ENCODE results near the gene SPTLC2.
"Not testable (repeated sequence)": the region's sequence is repeated elsewhere in the genome, so short reads cannot be mapped to it uniquely, and the experiment has no call there.

Gene SPTLC2, protein sequence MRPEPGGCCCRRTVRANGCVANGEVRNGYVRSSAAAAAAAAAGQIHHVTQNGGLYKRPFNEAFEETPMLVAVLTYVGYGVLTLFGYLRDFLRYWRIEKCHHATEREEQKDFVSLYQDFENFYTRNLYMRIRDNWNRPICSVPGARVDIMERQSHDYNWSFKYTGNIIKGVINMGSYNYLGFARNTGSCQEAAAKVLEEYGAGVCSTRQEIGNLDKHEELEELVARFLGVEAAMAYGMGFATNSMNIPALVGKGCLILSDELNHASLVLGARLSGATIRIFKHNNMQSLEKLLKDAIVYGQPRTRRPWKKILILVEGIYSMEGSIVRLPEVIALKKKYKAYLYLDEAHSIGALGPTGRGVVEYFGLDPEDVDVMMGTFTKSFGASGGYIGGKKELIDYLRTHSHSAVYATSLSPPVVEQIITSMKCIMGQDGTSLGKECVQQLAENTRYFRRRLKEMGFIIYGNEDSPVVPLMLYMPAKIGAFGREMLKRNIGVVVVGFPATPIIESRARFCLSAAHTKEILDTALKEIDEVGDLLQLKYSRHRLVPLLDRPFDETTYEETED

DNA sequence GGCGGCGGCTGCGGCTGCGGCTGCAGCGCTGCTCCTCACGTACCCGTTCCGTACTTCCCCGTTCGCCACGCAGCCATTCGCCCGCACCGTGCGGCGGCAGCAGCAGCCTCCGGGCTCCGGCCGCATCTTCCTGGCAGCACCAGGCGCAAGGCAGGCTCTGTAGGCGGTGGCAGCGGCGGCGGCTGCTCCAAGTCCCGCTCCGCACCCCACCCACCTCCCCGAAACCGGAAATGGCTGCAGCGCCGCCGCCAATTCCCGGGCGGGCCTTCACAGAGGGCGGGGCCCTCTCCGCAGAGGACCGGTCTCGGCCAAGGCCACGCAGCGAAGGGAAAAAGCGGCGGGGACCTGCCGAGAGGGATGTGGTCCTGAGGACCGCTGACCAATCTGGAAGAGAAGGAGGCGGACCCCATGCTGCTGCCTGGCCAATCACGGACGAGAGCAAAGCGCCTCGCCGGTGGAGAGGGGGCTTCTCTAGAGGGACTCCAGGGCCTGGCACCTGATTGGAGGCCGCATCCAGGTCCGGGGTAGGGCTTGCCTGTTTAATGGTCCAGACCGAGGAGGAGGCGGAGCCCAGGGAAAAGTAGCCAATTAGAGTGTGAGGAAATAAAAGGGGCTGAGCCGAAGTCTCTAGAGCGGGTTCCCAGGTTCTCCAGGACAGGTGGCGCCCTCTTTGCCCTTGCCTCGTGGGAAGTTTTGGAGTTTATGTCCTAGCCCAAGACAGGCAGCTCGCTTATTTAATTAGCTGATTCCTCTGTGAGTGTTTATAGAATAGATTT, at the start of gene SPTLC2:
SPTLC2 (minus strand) TSS at position 184 of the 776 bp plus-strand sequence; CDS start at position 126, 58 bp downstream.
- peak; percentile 98 for DNase-seq

DNA sequence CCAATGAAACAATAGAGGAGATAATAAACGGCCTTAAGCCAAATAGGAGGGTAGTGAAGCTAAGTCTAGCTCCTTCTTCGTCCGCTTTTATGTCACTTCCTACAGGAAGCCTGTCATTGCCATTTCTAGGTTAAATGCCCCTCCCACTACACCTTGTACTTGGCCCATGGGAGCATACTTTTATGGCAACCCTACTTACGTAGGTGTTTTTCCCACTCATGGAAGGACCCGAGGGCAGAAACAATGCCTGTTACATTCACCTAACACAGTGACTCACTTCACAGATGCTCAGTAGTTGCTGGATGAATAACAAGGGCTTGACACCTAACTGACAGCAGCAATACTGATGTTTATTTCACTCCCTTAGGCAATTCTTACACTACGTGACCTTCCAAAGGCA, 46.9 kb upstream of the SPTLC2 start:
- no peak for DNase-seq

DNA sequence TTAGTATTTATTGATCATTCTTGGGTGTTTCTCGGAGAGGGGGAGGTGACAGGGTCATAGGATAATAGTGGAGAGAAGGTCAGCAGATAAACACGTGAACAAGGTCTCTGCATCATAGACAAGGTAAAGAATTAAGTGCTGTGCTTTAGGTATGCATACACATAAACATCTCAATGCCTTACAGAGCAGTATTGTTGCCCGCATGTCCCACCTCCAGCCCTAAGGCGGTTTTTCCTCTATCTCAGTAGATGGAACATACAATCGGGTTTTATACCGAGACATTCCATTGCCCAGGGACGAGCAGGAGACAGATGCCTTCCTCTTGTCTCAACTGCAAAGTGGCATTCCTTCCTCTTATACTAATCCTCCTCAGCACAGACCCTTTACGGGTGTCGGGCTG, 45.1 kb upstream of the SPTLC2 start:
- DNase-seq: not testable (repeated sequence)

DNA sequence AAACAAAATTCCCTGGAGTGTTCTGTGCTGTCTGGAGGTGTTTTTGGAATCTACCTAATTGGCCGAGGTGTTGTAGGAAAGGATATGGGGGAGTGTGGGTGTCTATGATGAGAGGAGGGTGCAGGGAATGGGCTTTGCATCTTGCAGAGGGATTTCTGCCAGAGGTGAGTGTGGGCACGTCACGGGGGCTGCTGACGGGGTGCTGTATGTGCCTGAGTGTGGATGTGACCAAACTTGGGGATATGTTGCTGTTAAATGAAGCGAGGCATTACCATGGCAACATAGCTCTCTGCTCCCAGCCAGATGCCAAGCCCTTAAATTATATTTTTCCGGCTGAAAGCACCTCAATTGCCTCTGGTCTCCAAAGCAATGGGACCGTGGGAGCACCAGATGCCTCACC, 44.3 kb upstream of the SPTLC2 start:
- no peak for DNase-seq

DNA sequence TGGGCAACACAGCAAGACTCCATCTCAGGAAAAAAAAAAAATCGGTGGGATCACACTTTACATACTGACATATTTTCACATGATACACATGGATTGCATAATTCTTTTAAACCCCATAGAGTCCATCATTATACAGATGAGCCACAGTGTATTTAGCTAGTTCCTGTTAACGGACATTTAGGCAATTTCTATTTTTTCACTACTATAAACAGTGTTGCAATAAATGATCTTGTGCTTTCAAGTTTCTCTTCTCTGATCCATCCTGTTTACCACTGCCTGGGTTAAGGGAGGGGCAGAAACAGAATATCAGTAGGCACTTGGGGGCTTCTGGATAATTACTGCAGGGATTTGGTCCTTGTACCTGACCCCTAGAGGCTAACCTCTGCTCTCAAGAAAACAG, 43.4 kb upstream of the SPTLC2 start:
- no peak for DNase-seq

DNA sequence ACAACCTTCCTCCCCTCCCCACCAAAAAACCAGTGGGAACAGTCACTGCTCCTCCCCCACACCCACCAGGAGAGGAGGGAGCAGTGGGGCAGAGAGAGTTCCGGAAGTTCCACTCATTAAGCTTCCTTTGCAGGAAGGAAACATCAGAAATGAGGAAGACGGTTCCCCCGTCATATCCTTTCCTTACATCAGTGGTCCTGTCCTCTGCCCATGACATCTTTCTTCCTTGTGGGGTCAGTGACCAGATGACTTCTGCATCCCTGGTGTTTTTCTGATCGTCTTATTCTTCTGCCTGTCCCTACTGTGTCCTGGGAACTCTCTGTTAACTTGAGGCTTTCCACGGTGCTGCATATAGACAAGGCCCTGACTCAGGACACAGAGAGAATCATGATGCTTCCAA, 40.8 kb upstream of the SPTLC2 start:
- no peak for DNase-seq

DNA sequence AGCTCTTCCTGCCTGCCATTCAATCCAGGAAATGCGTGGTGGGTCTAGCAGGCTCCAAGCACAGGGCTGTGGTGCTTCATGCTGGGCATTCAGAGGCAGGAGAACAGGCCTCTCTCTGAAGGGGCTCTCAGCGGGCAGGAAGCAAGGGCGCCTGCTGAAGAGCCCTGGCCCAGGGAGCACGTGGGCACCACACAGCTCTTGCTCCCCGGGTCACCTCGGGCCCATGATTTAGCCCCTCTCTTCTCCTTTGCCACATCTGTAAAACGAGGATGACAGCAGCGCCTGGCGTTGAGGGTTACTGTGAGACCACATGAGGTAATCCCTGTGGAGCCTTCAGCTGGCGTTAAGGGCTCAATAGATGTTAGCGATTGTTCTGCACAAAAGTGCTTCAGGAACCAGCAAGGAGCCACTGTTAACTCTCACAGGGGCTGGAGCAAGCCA, 37.6 kb upstream of the SPTLC2 start:
- DNase-seq: no peak

DNA sequence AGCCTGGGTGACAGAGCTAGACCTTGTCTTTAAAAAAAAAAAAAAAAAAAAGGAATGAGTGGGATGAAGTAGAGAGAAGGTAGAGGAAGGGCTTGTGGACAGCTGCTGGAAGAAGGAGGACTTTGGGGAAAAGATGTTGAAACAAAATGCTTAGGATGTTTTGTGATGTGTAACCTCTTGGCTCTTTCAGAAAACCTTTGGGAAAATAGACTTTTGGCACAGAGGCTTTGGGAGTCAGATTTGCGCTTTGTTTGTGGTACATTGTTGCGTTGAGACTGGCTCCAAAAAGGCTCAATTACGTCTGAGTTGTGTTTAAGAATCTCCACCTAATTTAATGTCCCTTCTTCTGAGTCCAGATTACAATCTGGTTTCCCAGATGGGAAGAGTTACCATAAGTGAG, 32.9 kb upstream of the SPTLC2 start:
- DNase-seq: no peak

DNA sequence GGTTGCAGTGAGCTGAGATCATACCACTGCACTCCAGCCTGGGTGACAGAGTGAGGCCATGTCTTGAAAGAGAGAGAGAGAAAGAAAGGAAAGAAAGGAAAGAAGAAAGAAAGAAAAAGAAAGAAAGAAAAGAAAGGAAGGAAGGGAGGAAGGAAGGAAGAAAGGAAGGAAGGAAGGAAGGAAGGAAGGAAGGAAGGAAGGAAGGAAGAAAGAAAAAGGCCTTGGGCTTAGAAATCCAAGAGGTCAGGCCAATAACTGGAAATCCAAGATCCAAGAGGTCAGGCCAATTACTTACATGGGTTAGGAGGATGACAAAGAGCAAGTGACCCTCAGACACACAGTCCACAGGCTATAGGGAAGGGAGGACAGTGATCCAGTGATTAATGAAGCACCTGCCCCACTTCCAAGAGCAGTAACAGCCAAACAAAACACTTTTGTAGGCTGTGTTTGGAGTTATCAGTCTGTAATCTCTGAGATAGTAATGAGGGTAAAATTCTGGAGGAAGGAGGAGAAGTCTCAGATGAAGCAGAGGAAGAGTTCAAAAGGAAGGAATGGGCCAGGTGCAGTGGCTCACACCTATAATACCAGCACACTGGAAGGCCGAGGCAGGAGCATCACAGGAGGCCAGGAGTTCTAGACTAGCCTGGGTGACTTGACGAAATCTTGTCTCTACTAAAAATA, 32.2 kb upstream of the SPTLC2 start:
- DNase-seq: no peak

DNA sequence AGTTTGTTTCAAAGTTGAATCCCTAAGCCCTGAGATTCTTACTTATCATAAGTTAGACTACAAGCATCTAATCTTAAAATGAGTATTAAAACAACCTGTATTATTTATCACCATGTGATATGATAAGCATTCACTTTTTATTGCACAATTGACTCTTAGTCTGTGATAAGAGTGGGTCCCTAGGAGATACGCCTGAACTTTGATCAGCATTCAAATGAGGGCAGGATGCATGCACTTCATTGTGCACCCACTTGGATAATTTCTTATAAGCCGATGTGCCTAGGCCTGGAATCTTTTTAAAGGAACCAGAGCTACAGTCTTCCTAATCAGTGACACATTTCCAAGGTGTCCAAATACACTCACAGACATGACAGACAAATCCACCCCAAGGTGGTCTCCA, 31.4 kb upstream of the SPTLC2 start:
- DNase-seq: no peak

DNA sequence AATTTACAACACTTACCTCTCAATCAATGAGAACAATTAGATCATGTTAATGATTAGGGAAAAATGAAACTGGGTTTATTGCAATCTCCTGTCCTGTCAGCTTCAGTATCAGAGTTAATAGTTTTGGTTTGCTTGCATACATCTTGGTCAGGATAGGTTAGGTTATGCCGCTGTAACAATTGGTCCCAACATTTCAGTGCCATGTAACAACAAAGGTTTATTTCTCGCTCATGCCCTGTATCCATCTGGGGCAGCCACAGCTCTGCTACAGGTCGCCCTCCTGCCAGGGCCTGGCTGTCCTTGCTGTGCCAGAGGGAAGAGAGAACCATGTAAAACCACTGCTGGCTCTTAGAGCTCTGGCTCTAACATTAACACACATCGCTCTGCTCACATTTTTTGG, 30.5 kb upstream of the SPTLC2 start:
- no peak for DNase-seq

DNA sequence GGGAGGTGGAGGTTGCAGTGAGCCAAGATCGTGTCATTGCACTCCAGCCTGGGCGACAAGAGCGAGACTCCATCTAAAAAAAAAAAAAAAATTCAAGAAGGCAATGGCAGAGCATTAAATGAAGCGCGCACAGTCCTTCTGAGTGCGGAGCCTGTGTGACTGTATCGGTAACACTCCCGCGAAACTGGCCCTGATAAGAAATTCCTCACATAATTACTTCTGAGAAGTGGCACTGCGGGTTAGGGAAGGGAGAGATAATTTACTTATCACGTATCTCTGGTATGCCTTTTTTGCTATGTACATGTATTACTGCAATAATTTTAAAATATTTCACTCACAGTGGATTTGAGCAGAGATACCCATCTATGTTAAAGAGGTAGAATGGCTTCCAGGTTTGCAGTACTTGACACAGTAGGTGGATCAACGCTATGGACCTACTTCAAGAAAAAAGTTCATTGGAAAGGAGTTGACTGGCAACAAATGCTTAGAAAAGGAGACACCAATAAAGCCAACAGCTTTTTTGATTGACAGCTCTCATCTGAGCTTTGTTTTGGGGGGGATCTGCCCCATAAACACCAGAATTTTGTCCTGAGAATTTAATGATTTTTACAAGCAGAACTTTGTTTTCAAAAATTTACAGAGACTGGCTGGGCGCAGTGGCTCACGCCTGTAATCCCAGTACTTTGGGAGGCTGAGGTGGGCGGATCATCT, 29.2 kb upstream of the SPTLC2 start:
- DNase-seq: no peak

DNA sequence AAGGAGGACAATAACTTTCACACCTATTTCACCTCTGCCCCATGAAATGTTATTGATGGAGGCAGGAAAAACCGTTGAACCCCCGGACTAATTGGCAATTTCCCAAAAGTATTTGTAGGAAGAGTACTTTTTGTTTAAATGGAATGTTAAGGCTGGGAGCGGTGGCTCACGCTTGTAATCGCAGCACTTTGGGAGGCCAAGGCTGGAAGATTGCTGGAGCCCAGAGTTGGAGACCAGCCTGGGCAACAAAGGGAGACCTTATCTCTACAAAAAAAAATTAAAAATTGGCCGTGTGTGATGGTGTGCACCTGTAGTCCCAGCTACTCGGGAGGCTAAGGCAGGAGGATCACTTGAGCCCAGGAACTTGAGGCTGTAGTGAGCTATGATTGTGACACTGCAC, 26.0 kb upstream of the SPTLC2 start:
- no peak for DNase-seq

DNA sequence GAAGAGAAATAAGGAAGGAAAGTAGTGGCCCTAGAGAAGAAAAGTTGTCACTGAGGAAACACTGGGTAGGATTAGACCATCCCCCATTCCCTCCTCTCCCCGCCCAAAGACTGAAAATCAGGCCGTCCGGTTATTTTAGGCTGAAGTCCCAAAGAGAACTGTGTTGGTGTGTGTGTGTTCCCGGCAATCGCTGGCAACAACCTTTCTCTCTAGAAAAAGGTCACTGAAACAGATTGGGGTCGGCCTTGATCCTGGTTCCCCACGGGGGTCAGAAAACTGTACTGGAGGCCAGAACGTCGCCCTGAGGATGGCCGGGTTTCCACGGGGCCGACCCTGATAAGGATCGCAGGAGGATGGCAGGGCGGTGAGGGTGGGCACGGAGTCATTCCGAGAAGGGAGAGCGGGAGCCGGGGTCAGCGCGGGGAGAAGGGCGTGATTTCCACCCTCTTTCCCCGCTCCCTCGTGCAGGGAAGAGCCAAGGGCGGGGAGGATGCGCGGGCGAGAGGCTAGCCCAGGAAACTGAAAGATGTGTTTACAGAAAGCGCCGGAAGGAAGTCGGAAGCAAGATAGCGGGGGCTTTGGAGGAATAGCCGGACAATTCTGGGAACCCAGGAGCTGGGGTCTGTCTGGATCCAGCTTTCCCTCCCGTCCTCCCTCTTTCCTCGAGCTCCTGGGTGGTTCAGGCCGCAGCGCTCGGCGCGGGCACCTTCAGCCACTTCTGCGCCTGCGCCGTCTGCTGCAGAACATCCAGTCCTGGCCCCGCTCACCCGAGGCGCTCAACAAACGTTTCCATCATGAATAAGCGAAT, 25.3 kb upstream of the SPTLC2 start:
- DNase-seq: peak; percentile 65

DNA sequence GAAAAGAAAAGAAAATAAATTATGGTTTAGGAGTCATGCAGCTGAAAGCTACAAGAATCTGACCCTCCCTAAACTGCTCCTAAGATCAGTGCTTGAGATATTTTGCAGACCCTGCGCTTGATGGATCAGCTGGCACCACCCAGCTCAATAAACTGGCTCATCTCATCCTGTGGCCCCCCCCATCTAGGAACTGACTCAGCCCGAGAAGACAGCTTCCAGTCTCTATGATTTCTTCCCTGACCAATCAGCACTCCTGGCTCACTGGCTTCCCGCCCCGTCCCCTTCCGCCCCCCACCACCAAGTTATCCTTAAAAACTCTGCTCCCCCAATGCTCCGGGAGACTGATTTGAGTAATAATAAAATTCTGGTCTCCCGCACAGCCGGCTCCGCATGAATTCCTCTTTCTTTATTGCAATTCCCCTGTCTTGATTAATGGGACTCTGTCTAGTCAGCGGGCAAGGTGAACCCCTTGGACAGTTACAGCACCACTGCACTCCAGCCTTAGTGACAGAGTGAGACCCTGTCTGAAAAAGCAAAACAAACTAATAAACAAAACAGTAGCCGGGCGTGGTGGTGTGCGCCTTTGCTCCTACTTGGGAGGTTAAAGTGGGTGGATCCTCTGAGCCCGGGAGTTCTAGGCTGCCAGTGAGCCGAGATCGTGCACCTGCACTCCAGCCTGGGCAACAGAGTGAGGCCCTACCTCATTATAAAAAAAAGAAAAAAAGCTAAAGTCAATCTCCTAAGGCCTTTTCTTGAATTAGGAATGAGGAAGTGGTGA, 24.5 kb upstream of the SPTLC2 start:
- no peak for DNase-seq

DNA sequence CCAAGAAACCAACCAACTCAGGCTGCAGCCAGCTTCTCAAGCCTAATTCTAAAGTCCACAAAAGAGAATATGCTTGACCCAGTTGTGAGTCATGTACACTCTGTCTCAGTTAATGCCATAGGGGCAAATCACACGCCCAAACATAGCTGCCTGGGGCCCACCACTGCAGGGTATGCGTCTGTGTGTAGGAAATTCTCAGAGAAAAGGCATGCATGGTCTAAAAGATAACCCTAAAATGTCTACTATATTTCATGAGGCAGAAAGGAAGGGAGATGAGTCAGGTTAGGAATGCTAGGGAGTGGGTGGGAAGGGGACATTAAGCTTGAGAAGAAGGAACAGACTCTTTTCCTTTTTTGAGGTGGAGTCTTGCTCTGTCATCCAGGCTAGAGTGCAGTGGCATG, 22.3 kb upstream of the SPTLC2 start:
- no peak for DNase-seq

DNA sequence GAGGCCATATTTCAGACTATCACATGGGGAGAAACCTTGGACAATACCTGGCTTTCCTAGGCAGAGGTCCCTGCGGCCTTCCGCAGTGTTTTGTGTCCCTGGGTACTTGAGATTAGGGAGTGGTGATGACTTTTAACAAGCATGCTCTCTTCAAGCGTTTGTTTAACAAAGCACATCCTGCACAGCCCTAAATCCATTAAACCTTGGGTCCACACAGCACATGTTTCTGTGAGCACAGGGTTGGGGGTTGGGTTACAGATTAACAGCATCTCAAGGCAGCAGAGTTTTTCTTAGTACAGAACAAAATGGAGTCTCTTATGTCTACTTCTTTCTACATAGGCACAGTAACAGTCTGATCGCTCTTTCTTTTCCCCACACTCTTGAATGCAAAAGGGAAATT, 19.4 kb upstream of the SPTLC2 start:
- not testable (repeated sequence) for DNase-seq

DNA sequence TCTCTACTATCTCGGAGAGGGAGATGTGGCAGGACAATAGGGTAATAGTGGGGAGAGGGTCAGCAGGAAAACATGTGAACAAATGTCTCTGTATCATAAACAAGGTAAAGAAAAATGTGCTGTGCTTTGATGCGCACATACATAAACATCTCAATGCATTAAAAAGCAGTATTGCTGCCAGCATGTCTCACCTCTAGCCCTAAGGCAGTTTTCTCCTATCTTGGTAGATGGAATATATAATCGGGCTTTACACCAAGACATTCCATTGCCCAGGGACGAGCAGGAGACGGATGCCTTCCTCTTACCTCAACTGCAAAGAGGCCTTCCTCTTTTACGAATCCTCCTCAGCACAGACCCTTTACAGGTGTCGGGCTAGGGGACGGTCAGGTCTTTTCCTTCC, 19.0 kb upstream of the SPTLC2 start:
- not testable (repeated sequence) for DNase-seq

DNA sequence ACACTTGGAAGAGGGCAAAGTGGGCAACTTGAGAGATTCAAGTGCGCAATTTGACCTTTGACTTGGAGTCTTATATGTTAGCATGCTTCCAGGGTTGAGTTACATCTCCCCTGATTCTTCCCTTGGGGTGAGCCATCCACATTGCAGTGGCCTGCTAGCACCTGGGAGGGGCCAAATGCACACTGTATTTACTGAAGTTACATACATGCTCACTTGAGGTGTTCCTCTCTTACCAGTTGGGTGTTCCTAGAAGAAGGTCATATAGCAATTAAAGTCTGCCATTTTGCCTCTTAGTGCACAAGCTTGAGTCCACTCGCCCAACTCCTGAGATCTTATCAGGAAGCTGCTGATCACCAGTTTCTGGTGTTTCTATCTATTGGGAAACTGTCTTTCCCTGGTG, 13.7 kb upstream of the SPTLC2 start:
- DNase-seq: no peak

DNA sequence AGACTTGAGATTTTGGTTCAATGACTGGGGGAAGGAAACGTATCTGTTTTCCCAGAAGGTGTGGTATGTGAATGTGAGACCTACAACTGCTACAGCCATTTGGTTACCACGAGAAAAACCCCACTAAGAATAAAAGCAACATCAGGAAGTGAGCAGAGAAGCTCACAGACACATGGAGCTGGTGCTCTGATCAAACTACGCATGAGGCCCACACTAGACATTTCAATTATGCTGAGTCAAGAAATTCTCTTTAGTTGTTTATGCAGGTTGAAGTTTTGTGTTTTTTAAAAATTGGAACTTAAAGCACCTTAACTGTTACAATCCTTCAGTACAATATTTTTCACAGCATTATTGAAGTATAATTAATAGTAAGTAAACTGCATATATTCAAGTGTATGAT, 8.9 kb upstream of the SPTLC2 start:
- DNase-seq: no peak

DNA sequence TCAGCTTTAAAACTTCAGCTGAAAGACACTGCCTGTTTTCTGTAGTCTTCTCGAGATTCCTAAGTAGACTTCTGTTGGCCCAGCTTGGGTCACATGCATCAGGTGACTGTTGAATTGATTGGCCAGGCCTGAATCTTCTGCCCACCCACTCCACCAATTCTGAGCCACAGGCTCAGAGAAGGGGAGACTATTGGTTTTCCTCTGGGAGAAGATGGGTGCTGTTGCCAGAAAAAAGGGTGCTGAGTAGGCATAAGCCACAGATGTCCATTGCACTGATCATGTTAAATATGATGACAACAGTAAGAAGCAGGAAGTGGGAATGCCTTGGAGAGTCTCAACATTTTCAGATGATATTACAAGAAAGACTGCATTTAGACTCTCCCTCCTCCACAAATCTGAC, 6.8 kb upstream of the SPTLC2 start:
- no peak for DNase-seq
